ENCODE data around the gene SZT2.
"Not testable (repeated sequence)": the region's sequence is repeated elsewhere in the genome, so short reads cannot be mapped to it uniquely, and the experiment has no call there.

The SZT2 gene

DNA sequence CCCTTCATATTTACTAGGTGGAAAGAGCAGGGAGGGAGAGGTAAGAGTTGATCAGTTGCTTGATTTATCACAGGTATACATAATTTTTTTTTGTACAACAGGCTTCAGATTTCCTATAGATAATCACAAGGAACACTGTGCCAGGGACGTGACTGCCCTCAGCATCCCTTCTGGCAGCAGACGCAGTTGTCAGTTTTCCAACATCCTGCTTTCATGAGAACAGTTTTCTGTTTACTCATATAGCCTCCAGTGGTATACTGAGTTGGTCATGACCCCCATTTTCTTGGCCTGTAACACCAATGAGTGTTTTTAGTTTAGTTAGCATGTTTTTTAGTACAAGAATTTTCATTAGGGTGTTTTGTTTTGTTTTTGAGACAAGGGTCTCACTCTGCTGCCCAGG, 103.1 kb downstream of the SZT2 start:
- no peak for DNase-seq (ENCODE audit: low read depth)

DNA sequence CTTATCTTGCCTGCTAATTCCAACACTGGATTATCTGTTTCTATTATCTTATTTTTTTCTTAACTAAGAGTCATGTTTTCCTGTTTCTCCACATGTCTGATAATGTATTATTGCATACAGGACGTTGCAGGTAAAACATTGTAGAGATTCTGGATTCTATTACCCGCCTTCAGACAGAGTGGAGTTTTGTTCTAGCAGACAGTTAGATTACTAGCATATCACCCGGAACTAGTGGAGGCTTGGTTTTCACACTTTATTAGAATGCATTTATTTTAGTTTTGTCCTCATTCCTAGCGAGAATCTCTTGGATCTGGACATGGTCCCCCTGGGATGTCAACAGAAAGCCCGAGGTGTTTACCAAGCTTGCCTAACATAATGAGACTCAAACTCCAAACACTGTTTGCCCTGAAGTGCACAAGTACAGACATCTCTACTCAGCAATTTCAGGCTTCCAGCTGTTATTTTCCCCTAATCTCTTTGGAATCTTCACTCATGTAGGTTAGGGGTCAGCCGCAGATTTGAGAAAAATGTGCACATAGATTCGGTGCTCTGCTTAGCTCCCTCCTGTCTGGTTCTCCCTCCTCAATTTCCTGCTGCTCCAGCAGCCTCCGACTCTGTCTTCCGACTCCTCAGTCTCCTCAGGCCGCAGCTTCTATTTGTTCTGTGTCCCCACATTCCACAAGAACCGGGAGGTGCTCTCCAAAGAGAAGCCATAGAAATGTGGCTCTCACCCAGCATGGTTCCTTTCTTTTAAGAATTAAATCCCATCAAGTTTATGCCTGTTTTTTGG, 104.2 kb downstream of the SZT2 start:
- DNase-seq (ENCODE audit: low read depth): no peak

DNA sequence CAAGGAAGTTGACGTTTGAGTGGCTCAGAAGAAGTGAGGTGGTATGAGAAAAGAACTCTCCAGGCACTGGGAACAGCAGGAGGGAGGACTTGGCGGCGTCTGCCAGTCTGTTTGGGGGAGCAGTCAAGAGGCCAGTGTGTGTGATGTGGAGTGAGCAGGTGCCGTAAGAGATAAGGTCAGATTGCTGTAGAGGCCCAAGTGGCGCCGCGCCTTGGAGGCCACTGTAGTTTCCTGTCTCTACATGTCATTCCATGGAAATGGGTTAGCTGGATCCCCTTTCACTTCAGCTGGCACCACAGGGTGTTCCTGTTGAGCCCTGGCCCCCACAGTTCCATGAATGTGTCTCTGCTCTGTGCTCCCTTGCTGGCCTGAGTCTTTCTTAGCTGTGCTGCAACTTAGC, 105.5 kb downstream of the SZT2 start:
- no peak for DNase-seq (ENCODE audit: low read depth)

DNA sequence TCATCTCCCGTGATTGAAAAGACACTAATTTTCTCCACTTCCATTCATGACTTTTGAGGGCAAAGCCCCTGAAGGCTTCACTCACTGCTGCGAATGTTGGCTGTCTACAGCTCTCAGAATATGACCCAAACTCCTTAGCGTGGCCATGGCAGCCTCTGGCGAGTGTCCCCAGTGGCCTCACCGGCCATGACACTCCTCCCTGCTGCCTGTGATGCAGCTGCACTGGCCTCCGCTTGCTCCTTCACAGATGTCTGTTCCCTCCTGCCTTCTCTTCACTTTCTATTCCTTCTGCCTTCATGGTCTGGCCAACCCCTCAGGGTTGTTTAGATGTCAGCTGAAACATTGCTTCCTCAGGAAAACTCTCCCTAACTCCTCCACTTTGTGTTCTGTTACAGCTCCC, 110.2 kb downstream of the SZT2 start:
- no peak for DNase-seq (ENCODE audit: low read depth)

DNA sequence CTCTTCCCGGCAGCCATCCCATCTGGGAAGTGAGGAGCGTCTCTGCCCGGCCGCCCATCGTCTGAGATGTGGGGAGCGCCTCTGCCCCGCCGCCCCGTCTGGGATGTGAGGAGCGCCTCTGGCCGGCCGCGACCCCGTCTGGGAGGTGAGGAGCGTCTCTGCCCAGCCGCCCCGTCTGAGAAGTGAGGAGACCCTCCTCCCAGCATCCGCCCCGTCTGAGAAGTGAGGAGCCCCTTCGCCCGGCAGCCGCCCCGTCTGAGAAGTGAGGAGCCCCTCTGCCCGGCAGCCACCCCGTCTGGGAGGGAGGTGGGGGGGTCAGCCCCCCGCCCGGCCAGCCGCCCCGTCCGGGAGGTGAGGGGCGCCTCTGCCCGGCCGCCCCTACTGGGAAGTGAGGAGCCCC, 112.1 kb downstream of the SZT2 start:
- not testable (repeated sequence) for DNase-seq (ENCODE audit: low read depth)

DNA sequence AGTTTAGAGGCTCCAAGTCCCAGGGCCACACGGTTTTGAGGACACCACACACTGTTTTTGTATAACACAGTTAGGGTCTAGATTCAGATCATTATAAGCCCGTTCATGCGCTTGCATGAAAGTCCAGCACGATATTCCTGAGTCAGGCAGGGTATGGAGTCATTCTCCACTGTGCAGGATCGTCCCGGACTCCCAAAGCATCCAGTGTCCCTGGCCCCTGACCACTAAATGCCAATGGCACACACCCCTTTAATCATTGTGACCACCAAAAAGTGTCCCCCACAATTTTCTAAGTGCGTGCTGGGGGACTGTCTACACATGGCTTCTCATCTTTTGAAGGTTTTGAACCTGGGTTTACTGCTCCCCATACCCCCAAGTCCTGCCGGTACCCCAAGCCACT, 113.8 kb downstream of the SZT2 start:
- DNase-seq (ENCODE audit: low read depth): no peak

All from stimulated activated CD8-positive, alpha-beta memory T cell treated with anti-CD3 and anti-CD28 coated beads, Interleukin-7, amount 100 ng/mL, for 24 hours (primary cell).